H1 (cell line): Measurements from ENCODE around the gene ADPRHL1. TPM values are rescaled to one million over a fixed set of nuclear protein-coding genes. Genes with fewer than 3 reads are reported as not detected.

Experiments
- ASH2L ChIP-seq: fragments of 200-600, 300-600 bp; sonication (generic); IDR thresholded peaks from one replicate; pipeline ENCODE4 v1.7.1; 2017; ENCODE audit warnings: low read length
- BACH1 ChIP-seq: IDR thresholded peaks from 2 replicates; pipeline ENCODE4 v1.6.1; 2012; ENCODE audit warnings: low read length, improper control_type of control experiment
- CREB1 ChIP-seq: IDR thresholded peaks from 2 replicates; pipeline ENCODE4 v1.6.1; 2012; ENCODE audit warnings: inconsistent platforms
- CTBP2 ChIP-seq: IDR thresholded peaks from 2 replicates; pipeline ENCODE4 v1.7.0; 2011; ENCODE audit warnings: borderline replicate concordance, mild to moderate bottlenecking, moderate library complexity, mixed read lengths, low read length; ENCODE audit not compliant: insufficient read depth, insufficient read length
- EP300 ChIP-seq, 2 experiments: IDR thresholded peaks; 1 replicate in 1 of 2; 2 replicates in 1 of 2; pipeline ENCODE4 v1.6.1; 2011 to 2012; ENCODE audit warnings: low read depth in 2 of 2, low read length in 2 of 2, mild to moderate bottlenecking in 2 of 2, borderline replicate concordance in 1 of 2, inconsistent platforms in 1 of 2, moderate library complexity in 1 of 2
- MAFK ChIP-seq: IDR thresholded peaks from 2 replicates; pipeline ENCODE4 v1.6.1; 2012; ENCODE audit warnings: low read depth, mild to moderate bottlenecking, improper control_type of control experiment, low read length
- RBBP5 ChIP-seq: IDR thresholded peaks from 2 replicates; pipeline ENCODE4 v1.7.1; 2012; ENCODE audit warnings: low read depth, mild to moderate bottlenecking, inconsistent platforms, low read length, moderate library complexity, borderline replicate concordance
- polyA plus RNA-seq, 7 experiments: library from polyadenylated mRNA; depleted of rRNA in 3 of 7; stranded (reverse) in 5 of 7; unstranded in 2 of 7; fragments of >200 nt in 5 of 7; fragments of 200-250 nt in 2 of 7; gene quantifications; 1 replicate in 5 of 7; 2 replicates in 1 of 7; 4 replicates in 1 of 7; pipeline versions ENCODE4 v1.2.1 to v1.2.3, GENCODE V29; 2011 to 2013; ENCODE audit warnings: missing spikeins in 2 of 7, mixed read lengths in 2 of 7
- total RNA-seq: library from RNA; stranded (reverse); fragmentation: NEBNext Ultra II Directional; extraction: Animal tissue kit (Norgen Biotek cat#: 25700); gene quantifications from 2 replicates; pipeline ENCODE4 v1.2.1, GENCODE V29; 2021
- TF ChIP-seq, protein P1 (sequence below): fragments of 300-600 bp; sonication (generic); IDR thresholded peaks from 2 replicates; pipeline ENCODE4 v1.7.1; 2012; ENCODE audit warnings: low read length, moderate library complexity, mild to moderate bottlenecking, inconsistent platforms; ENCODE audit not compliant: insufficient replicate concordance
- TF ChIP-seq, protein P2 (sequence below), 3 experiments: IDR thresholded peaks; 1 replicate in 2 of 3; 2 replicates in 1 of 3; pipeline versions ENCODE4 v1.5.1 to v1.6.1; 2011; ENCODE audit warnings: low read length in 3 of 3, mild to moderate bottlenecking in 3 of 3, inconsistent platforms in 2 of 3, low read depth in 1 of 3, moderate library complexity in 1 of 3; ENCODE audit not compliant: insufficient read depth in 1 of 3; ENCODE audit errors: control extremely low read depth in 1 of 3

The ADPRHL1 gene
- total and polyA plus RNA-seq, 2 of the 8 experiments (the other 6 are each of a cell fraction or from before 2014, with no cell fraction given) = 0.74 to 1.7 TPM

DNA sequence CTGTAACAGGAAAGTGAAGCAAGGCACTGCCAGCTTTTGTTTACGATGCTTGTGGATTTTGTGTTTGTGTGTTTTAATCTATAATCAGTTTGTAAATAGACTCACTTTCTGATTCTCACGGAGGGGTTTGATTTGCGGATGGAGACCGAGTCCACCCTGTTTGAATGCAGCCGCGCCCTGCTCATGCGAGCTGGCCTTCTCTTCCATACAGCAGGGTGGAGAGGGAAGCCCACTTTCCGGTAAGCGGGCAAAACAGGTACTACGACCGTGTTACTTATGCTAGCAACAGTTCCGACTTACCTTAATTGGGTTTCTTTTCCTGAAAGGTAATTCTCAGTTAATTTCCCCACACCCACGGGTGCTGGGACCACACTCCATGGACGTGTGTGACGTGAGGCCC lies 33.1 kb downstream of the ADPRHL1 start (continued):
- TF ChIP-seq, protein P1, sequence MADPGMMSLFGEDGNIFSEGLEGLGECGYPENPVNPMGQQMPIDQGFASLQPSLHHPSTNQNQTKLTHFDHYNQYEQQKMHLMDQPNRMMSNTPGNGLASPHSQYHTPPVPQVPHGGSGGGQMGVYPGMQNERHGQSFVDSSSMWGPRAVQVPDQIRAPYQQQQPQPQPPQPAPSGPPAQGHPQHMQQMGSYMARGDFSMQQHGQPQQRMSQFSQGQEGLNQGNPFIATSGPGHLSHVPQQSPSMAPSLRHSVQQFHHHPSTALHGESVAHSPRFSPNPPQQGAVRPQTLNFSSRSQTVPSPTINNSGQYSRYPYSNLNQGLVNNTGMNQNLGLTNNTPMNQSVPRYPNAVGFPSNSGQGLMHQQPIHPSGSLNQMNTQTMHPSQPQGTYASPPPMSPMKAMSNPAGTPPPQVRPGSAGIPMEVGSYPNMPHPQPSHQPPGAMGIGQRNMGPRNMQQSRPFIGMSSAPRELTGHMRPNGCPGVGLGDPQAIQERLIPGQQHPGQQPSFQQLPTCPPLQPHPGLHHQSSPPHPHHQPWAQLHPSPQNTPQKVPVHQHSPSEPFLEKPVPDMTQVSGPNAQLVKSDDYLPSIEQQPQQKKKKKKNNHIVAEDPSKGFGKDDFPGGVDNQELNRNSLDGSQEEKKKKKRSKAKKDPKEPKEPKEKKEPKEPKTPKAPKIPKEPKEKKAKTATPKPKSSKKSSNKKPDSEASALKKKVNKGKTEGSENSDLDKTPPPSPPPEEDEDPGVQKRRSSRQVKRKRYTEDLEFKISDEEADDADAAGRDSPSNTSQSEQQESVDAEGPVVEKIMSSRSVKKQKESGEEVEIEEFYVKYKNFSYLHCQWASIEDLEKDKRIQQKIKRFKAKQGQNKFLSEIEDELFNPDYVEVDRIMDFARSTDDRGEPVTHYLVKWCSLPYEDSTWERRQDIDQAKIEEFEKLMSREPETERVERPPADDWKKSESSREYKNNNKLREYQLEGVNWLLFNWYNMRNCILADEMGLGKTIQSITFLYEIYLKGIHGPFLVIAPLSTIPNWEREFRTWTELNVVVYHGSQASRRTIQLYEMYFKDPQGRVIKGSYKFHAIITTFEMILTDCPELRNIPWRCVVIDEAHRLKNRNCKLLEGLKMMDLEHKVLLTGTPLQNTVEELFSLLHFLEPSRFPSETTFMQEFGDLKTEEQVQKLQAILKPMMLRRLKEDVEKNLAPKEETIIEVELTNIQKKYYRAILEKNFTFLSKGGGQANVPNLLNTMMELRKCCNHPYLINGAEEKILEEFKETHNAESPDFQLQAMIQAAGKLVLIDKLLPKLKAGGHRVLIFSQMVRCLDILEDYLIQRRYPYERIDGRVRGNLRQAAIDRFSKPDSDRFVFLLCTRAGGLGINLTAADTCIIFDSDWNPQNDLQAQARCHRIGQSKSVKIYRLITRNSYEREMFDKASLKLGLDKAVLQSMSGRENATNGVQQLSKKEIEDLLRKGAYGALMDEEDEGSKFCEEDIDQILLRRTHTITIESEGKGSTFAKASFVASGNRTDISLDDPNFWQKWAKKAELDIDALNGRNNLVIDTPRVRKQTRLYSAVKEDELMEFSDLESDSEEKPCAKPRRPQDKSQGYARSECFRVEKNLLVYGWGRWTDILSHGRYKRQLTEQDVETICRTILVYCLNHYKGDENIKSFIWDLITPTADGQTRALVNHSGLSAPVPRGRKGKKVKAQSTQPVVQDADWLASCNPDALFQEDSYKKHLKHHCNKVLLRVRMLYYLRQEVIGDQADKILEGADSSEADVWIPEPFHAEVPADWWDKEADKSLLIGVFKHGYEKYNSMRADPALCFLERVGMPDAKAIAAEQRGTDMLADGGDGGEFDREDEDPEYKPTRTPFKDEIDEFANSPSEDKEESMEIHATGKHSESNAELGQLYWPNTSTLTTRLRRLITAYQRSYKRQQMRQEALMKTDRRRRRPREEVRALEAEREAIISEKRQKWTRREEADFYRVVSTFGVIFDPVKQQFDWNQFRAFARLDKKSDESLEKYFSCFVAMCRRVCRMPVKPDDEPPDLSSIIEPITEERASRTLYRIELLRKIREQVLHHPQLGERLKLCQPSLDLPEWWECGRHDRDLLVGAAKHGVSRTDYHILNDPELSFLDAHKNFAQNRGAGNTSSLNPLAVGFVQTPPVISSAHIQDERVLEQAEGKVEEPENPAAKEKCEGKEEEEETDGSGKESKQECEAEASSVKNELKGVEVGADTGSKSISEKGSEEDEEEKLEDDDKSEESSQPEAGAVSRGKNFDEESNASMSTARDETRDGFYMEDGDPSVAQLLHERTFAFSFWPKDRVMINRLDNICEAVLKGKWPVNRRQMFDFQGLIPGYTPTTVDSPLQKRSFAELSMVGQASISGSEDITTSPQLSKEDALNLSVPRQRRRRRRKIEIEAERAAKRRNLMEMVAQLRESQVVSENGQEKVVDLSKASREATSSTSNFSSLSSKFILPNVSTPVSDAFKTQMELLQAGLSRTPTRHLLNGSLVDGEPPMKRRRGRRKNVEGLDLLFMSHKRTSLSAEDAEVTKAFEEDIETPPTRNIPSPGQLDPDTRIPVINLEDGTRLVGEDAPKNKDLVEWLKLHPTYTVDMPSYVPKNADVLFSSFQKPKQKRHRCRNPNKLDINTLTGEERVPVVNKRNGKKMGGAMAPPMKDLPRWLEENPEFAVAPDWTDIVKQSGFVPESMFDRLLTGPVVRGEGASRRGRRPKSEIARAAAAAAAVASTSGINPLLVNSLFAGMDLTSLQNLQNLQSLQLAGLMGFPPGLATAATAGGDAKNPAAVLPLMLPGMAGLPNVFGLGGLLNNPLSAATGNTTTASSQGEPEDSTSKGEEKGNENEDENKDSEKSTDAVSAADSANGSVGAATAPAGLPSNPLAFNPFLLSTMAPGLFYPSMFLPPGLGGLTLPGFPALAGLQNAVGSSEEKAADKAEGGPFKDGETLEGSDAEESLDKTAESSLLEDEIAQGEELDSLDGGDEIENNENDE = no peak
- TF ChIP-seq, protein P2, sequence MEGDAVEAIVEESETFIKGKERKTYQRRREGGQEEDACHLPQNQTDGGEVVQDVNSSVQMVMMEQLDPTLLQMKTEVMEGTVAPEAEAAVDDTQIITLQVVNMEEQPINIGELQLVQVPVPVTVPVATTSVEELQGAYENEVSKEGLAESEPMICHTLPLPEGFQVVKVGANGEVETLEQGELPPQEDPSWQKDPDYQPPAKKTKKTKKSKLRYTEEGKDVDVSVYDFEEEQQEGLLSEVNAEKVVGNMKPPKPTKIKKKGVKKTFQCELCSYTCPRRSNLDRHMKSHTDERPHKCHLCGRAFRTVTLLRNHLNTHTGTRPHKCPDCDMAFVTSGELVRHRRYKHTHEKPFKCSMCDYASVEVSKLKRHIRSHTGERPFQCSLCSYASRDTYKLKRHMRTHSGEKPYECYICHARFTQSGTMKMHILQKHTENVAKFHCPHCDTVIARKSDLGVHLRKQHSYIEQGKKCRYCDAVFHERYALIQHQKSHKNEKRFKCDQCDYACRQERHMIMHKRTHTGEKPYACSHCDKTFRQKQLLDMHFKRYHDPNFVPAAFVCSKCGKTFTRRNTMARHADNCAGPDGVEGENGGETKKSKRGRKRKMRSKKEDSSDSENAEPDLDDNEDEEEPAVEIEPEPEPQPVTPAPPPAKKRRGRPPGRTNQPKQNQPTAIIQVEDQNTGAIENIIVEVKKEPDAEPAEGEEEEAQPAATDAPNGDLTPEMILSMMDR (IDR thresholded peaks at IDR 0.05; ENCODE audit: control extremely low read depth in 1 of 3, insufficient read depth in 1 of 3, low read depth in 1 of 3, low read length in 3 of 3) = no peak
- no peak for TF ChIP-seq MAFK
- no peak for TF ChIP-seq CTBP2
- TF ChIP-seq BACH1 = no peak
- no peak for TF ChIP-seq EP300 (IDR thresholded peaks at IDR 0.05; ENCODE audit: borderline replicate concordance in 1 of 2, low read depth in 2 of 2, low read length in 2 of 2)
- TF ChIP-seq RBBP5 = no peak
- TF ChIP-seq ASH2L = no peak
- no peak for TF ChIP-seq CREB1
